ENCODE results near the gene MSRB1.

DNA sequence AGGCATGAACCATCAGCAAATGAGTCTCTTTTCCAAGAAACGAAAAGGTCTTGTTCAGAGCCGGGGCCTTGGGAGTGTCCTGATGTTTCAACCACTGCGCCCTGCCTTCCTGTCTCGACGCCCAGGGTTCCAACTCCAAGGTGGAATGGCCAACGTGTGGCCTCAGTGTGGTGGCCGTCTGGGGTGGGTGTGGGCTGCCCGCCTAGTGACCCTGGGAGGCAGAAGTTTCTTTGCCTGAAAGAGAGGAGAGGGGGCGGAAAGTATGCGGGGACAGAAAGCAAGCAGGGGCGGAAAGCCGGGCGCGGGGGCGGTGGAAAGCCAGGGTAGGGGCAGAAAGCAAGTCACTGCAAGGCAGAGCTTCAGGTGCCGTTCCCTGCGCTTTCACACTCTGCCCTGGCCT, 4.1 kb downstream of the MSRB1 start:
- TF ChIP-seq, protein P1, sequence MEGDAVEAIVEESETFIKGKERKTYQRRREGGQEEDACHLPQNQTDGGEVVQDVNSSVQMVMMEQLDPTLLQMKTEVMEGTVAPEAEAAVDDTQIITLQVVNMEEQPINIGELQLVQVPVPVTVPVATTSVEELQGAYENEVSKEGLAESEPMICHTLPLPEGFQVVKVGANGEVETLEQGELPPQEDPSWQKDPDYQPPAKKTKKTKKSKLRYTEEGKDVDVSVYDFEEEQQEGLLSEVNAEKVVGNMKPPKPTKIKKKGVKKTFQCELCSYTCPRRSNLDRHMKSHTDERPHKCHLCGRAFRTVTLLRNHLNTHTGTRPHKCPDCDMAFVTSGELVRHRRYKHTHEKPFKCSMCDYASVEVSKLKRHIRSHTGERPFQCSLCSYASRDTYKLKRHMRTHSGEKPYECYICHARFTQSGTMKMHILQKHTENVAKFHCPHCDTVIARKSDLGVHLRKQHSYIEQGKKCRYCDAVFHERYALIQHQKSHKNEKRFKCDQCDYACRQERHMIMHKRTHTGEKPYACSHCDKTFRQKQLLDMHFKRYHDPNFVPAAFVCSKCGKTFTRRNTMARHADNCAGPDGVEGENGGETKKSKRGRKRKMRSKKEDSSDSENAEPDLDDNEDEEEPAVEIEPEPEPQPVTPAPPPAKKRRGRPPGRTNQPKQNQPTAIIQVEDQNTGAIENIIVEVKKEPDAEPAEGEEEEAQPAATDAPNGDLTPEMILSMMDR (IDR thresholded peaks at IDR 0.05), result no peak
- TF ChIP-seq POLR2A (IDR thresholded peaks at IDR 0.05), result no peak
- no peak for TF ChIP-seq EP300 (IDR thresholded peaks at IDR 0.05)

All from ovary (tissue), 3 donors.